Natural killer cell treated with Interleukin-12 subunit alpha and Interleukin-12 subunit beta and Interleukin-15 and Interleukin-18, amount 100 ng/mL, for 72 hours (primary cell): ENCODE results near the gene ALG14. TPM values are rescaled to one million over a fixed set of nuclear protein-coding genes. Genes with fewer than 3 reads are reported as not detected.
"Not testable (repeated sequence)": the region's sequence is repeated elsewhere in the genome, so short reads cannot be mapped to it uniquely, and the experiment has no call there.

ENCODE experiments used
- ATAC-seq, 2 donors: fragments of 150-1000 bp; cut with Tn5 transposase in 1 of 2; sonication (Bioruptor Pico), chemical (Tn5 transposase) in 1 of 2; 2 replicates each; pipeline ENCODE4 v1.10.0; 2021
- DNase-seq: peaks from one replicate; pipeline ENCODE4 v3.0.0; 2022; ENCODE audit warnings: low spot score
- H3K27ac Mint-ChIP-seq, 2 donors: 1 replicate in 1 of 2; 2 replicates in 1 of 2; pipeline ENCODE4 v1.8.0; 2022; ENCODE audit warnings: mixed read lengths in 2 of 2, mild to moderate bottlenecking in 1 of 2, moderate library complexity in 1 of 2
- H3K27me3 Mint-ChIP-seq, 2 donors: 1 replicate in 1 of 2; 2 replicates in 1 of 2; pipeline ENCODE4 v1.8.0; 2022; ENCODE audit warnings: mixed read lengths in 2 of 2
- H3K36me3 Mint-ChIP-seq: one replicate; pipeline ENCODE4 v1.8.0; 2022; ENCODE audit warnings: mixed read lengths
- H3K4me1 Mint-ChIP-seq, 2 donors: 1 replicate in 1 of 2; 2 replicates in 1 of 2; pipeline ENCODE4 v1.8.0; 2022; ENCODE audit warnings: low read depth in 2 of 2, mixed read lengths in 2 of 2, mild to moderate bottlenecking in 1 of 2
- H3K4me3 Mint-ChIP-seq: one replicate; pipeline ENCODE4 v1.8.0; 2022; ENCODE audit warnings: mixed read lengths
- H3K9me3 Mint-ChIP-seq: 2 replicates; pipeline ENCODE4 v1.8.0; 2022; ENCODE audit warnings: mixed read lengths
- total RNA-seq, 2 donors: library from RNA; stranded (reverse); gene quantifications; one replicate each; pipeline ENCODE4 v1.2.3, GENCODE V29; 2022

Gene ALG14
- total RNA-seq, 2 donors from 2014 or later, result 3.9 to 5.2 TPM

DNA sequence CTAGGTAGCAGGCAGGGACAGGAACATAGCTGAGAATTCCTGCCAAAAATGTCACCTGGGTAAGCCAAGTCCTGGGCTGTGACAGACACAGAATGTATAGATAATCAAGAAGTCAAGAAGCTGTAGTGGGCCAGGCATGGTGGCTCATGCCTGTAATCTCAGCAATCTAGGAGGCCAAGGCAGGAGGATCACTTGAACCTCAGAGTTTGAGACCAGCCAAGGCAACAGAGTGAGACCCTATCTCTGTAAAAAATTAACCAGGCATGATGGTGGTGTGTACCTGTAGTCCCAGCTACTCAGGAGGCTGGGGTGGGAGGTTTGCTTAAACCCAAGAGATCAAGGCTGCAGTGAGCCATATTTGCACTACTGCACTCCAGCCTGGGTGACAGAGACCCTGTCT lies 3.3 kb upstream of the ALG14 start:
- H3K27me3 Mint-ChIP-seq, result peaks cover 0 to 2% of the 10 kb centered on the region in 2 donors
- no peaks in the 10 kb centered on the region for H3K36me3 Mint-ChIP-seq
- ATAC-seq, result no peak
- H3K9me3 Mint-ChIP-seq, result no peaks in the 10 kb centered on the region
- DNase-seq, result no peak
- no peak overlapping the region for H3K27ac Mint-ChIP-seq
- H3K4me1 Mint-ChIP-seq, result peaks cover 15 to 24% of the 10 kb centered on the region in 2 donors
- H3K4me3 Mint-ChIP-seq, result no peak overlapping the region

DNA sequence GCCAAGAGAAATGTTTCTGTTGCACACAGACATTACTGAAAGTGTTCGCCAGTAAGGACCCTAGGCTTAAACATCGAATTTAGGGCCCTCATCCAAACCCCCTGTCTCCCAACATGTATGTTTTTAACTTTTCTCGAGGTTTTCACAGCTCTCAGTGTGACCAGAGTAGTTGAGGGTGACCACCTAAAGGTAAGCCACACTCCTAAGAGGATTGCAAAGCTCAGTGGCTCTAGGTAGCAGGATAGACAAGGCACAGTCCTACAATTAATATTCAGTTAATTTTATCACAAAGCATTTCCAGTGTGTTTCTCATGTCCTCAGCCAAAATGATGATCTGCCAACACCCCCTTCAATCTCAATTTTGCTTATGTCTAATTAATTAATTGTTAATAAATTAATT lies 695 bp upstream of the ALG14 start:
- no peak for ATAC-seq
- Mint-ChIP-seq H3K27me3 (peaks cover 0 to 2% of the 10 kb centered on the region in 2 donors), H3K36me3 (no peaks in the 10 kb centered on the region), H3K9me3 (no peaks in the 10 kb centered on the region), H3K27ac (peak overlapping the region; percentile 92 to 97), H3K4me1 (peaks cover 17 to 25% of the 10 kb centered on the region in 2 donors), H3K4me3 (peak overlapping the region; percentile 98)
- DNase-seq, result no peak

DNA sequence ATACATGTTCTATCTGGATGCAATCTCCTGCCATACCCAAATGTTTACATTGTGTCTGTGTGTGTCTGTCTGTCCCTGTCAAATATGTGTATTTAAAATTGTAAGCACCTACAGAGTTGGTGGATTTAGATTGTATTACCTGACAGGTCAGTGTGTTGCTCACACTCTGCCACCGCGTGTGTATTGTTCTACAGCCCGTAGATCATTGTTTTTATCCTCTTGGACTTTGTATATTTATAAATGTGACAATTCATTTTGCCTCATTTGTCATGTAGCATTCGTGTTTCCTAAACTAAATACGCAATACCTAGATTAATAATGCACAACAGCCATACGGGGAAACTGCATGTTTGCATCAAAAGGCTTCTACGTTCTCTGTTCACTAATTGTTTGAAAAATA lies 634 bp downstream of the ALG14 start:
- no peak for DNase-seq
- peak overlapping the region; percentile 92 to 97 for H3K27ac Mint-ChIP-seq
- peaks cover 0 to 2% of the 10 kb centered on the region in 2 donors for H3K27me3 Mint-ChIP-seq
- no peak for ATAC-seq
- peaks cover 17 to 25% of the 10 kb centered on the region in 2 donors for H3K4me1 Mint-ChIP-seq
- no peaks in the 10 kb centered on the region for H3K9me3 Mint-ChIP-seq
- H3K4me3 Mint-ChIP-seq, result peak overlapping the region; percentile 98
- no peaks in the 10 kb centered on the region for H3K36me3 Mint-ChIP-seq

DNA sequence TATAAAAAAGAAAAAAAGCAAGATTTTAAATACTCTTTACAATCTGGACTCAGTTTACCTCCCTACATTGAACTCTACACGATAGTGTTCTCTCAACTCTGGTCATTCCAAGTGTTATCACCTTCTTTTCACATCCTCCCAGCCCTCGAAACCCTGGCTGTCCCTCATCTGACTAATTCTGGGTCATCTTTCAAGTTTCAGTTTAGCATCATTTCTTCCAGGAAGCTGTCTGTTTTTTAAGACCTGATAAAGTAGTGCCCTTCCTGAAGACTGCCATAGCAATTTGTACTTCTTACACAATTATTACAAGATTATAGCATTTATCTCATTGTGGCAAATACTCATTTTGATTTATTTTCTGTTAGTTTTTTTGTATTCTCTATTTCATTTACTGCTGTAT lies 1.2 kb downstream of the ALG14 start:
- ATAC-seq, result no peak

DNA sequence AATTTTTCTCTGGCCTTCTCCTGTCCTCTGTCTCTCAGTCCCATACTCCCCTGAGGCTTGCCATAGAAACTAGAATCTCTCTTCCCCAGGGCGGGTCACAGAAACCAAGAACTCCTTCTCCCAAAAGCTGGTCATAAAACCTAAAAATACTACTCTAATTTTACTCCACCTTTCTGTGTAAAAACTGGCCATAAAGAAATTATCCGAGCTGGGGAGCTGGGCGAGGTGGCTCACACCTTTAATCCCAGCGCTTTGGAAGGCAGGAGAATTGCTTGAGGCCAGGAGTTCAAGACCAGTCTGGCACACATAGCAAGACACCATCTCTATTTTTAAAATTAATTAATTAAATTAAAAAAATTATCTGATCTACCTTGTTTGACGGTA lies 3.0 kb downstream of the ALG14 start:
- no peak overlapping the region for H3K4me3 Mint-ChIP-seq
- H3K27me3 Mint-ChIP-seq, result no peaks in the 10 kb centered on the region
- no peaks in the 10 kb centered on the region for H3K36me3 Mint-ChIP-seq
- no peak overlapping the region for H3K27ac Mint-ChIP-seq
- ATAC-seq (no peak), DNase-seq (no peak)
- H3K9me3 Mint-ChIP-seq, result no peaks in the 10 kb centered on the region
- peaks cover 17 to 25% of the 10 kb centered on the region in 2 donors for H3K4me1 Mint-ChIP-seq

More for the DNA sequence above, 1.2 kb downstream of the ALG14 start:
- H3K9me3 Mint-ChIP-seq, result no peaks in the 10 kb centered on the region
- H3K36me3 Mint-ChIP-seq, result no peaks in the 10 kb centered on the region
- peak overlapping the region; percentile 92 to 97 for H3K27ac Mint-ChIP-seq
- peak overlapping the region; percentile 98 for H3K4me3 Mint-ChIP-seq
- H3K27me3 Mint-ChIP-seq, result peaks cover 0 to 2% of the 10 kb centered on the region in 2 donors
- no peak for DNase-seq
- peaks cover 17 to 25% of the 10 kb centered on the region in 2 donors for H3K4me1 Mint-ChIP-seq

DNA sequence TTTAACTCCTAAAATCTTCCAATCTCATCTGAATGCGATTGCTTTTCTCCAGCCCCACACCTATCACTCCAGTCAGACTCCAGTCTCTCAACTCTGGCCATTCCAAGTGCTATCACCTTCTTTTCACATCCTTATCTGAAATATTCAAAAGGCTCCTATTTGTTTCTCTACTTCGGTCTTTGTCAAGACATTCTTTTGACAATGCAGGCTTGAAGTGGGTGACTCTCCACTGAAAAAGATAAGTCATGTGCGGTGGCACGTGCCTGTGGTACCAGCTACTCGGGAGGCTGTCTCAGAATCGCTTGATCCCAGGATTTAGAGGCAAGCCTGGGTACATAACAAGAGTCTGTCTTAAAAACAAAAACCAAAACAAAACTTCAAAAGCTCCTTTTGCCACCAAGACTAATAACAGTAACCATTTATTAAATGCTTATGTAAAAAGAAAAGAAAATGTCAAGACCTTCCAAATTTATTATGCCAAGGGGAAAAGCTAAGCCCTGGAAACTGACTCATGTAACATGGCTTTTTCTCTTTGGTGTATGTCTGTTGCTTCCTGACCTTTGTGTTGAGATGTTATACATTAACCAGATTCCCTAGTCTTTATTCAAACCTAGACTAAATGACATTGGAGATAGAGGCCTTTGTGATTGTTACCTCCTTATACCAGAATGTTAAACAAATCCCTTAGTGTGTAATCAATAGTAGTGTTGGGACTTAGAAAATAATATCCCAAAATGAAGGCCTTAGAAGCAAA lies 3.6 kb downstream of the ALG14 start:
- DNase-seq, result no peak
- Mint-ChIP-seq H3K36me3 (peaks cover 3% of the 10 kb centered on the region), H3K27me3 (no peaks in the 10 kb centered on the region), H3K4me3 (no peak overlapping the region), H3K27ac (no peak overlapping the region), H3K9me3 (no peaks in the 10 kb centered on the region), H3K4me1 (peaks cover 17 to 25% of the 10 kb centered on the region in 2 donors)
- no peak for ATAC-seq

DNA sequence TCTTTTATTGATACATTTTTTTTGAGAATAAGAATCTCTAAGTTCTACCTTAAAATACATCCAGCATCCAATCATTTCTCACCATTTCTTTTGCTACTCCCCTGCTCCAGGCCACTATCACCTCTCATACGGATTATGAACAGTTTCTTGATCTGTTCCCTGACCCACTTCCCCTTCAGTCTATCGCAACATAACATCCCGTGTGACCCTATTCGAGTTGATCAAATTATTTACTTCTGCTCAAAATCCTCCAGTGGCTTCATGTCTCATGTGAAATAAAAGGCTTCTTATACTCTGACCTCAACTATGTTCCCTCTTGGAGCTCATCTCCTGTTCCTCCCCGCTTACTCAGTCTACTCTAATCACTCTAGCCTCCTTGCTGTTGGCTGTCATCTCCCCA lies 5.2 kb downstream of the ALG14 start:
- DNase-seq, result no peak
- no peaks in the 10 kb centered on the region for H3K9me3 Mint-ChIP-seq
- H3K4me1 Mint-ChIP-seq, result peaks cover 16 to 17% of the 10 kb centered on the region in 2 donors
- no peaks in the 10 kb centered on the region for H3K27me3 Mint-ChIP-seq
- ATAC-seq, result no peak
- H3K4me3 Mint-ChIP-seq, result no peak overlapping the region
- peaks cover 14% of the 10 kb centered on the region for H3K36me3 Mint-ChIP-seq
- H3K27ac Mint-ChIP-seq, result no peak overlapping the region

DNA sequence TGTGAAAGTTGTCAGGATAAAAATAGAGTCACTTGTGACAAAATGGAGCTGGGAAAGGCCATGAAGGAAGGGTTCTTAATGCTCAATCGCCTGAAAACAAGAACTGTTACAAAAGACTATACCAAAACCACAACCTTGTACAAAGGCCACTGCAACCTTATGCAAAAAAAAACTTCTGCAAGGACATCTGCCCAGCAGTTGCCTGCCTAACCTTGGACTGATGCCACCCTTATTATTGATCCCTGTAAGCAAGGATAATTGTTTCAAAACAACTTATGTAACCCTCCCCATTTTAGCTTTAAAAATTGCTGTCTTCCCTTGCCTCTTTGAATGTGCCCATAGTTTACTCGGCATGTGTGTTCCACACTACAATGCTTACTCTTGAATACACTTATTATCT lies 5.7 kb downstream of the ALG14 start:
- no peak overlapping the region for H3K27ac Mint-ChIP-seq
- H3K9me3 Mint-ChIP-seq, result no peaks in the 10 kb centered on the region
- ATAC-seq (no peak), DNase-seq (no peak)
- no peaks in the 10 kb centered on the region for H3K27me3 Mint-ChIP-seq
- H3K36me3 Mint-ChIP-seq, result peaks cover 16% of the 10 kb centered on the region
- no peak overlapping the region for H3K4me3 Mint-ChIP-seq
- peaks cover 11 to 12% of the 10 kb centered on the region in 2 donors for H3K4me1 Mint-ChIP-seq

DNA sequence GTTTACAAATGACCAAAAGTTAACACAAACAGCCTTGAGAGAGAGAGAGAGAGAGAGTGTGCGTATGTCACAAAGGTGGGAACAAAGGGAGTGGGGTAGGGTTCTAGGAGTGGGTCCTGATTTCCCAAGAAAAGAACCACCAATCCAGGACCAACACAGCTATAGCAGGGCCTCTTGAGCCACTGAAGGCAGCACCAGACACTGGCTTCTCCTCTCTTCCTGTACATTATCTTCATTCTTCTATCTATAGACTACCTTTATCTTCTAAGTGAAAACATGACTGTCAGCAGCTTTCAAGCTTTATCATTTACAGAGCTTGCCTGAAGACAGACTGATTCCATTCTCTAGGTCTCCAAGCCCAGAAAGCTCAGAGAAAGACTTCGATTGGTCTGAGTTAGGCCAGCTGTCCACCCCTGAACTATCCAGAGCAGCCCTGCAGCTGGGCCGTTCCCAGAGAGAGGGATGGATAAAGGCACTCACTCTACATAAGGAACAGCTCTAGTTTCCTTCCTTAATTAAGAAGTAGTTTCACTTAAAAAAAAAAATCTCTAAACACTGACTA lies 11.2 kb downstream of the ALG14 start:
- peaks cover 16% of the 10 kb centered on the region for H3K36me3 Mint-ChIP-seq
- H3K27me3 Mint-ChIP-seq, result no peaks in the 10 kb centered on the region
- no peaks in the 10 kb centered on the region for H3K4me1 Mint-ChIP-seq
- ATAC-seq (no peak), DNase-seq (no peak)
- no peak overlapping the region for H3K27ac Mint-ChIP-seq
- H3K4me3 Mint-ChIP-seq, result no peak overlapping the region
- H3K9me3 Mint-ChIP-seq, result no peaks in the 10 kb centered on the region

DNA sequence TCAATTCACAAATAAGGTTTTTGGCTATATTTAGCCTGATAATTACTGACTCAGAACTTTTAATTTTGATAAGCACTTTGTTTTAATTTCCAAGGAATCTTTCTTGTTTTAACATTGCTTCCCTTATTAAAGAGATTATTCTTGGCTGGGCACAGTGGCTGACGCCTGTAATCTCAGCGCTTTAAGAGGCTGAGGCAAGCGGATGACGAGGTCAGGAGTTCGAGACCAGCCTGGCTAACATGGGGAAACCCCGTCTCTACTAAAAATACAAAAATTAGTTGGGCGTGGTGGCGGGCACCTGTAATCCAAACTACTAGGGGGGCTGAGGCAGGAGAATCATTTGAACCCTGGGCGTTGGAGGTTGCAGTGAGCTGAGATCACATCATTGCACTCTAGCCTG lies 13.8 kb downstream of the ALG14 start:
- no peaks in the 10 kb centered on the region for H3K4me1 Mint-ChIP-seq
- ATAC-seq (no peak), DNase-seq (no peak)
- no peak overlapping the region for H3K27ac Mint-ChIP-seq
- no peaks in the 10 kb centered on the region for H3K27me3 Mint-ChIP-seq
- H3K9me3 Mint-ChIP-seq, result no peaks in the 10 kb centered on the region
- peaks cover 11% of the 10 kb centered on the region for H3K36me3 Mint-ChIP-seq
- H3K4me3 Mint-ChIP-seq, result no peak overlapping the region

DNA sequence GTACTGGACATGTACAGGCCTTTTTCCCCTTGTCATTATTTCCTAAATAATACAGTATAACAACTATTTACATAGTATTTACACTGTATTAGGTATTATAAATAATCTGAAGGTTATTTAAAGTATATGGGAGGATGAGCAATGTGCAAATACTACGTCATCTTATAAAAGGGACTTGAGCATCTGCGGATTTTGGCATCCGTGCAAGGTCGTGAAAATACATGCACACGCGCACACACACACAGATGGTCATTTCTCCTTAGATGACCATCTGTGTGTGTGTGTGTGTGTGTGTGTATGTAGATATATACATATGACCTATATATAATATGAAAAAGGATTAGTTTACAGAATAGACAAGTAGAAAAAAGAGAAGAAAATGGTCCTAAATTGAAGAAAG lies 15.4 kb downstream of the ALG14 start:
- DNase-seq, result no peak
- no peak overlapping the region for H3K4me3 Mint-ChIP-seq
- H3K36me3 Mint-ChIP-seq, result no peaks in the 10 kb centered on the region
- no peak overlapping the region for H3K27ac Mint-ChIP-seq
- H3K4me1 Mint-ChIP-seq, result no peaks in the 10 kb centered on the region
- ATAC-seq, result no peak
- no peaks in the 10 kb centered on the region for H3K9me3 Mint-ChIP-seq
- no peaks in the 10 kb centered on the region for H3K27me3 Mint-ChIP-seq

DNA sequence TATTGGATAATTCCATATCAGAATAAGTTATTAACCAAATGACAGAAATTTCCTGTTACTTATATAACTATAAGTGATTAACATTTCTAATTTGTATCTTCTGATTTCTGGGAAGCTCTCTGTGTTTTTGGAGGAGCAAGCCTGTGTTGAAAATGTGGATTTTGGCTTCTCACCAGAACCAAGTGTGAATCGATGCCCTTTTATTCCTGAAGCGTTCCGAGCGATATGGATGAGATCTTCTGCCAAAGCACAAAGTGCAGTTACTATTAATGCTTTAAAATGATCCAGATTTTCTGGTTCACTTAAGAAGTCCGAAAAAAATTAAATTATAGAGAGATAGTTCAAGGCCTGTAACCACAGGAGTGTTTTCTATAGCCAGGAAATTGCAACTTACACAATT lies 22.8 kb downstream of the ALG14 start:
- ATAC-seq (no peak), DNase-seq (no peak)
- H3K27me3 Mint-ChIP-seq, result no peaks in the 10 kb centered on the region
- H3K4me1 Mint-ChIP-seq, result no peaks in the 10 kb centered on the region
- H3K9me3 Mint-ChIP-seq, result no peaks in the 10 kb centered on the region
- H3K27ac Mint-ChIP-seq, result no peak overlapping the region
- H3K4me3 Mint-ChIP-seq, result no peak overlapping the region
- no peaks in the 10 kb centered on the region for H3K36me3 Mint-ChIP-seq

DNA sequence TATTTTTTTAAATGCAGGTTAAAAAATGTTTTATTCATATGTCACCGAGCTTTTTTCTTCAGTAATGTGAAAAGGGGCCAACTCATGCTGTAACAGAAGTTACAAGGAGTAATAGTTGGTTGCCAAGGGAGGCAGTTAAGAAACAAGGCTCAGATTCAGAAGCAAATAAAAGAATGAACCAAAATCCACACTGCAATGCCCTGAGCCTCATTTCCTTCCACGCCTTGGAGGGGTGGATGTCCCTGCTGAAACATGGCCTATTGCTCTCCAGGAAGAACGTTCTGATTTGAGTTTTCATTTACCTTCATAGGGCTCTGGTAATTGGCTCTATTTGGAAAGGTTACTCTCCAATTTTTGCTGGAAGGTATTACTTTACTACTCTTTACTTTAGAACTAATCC lies 24.4 kb downstream of the ALG14 start:
- Mint-ChIP-seq H3K27ac (no peak overlapping the region), H3K36me3 (no peaks in the 10 kb centered on the region), H3K4me3 (no peak overlapping the region), H3K4me1 (no peaks in the 10 kb centered on the region), H3K27me3 (no peaks in the 10 kb centered on the region), H3K9me3 (no peaks in the 10 kb centered on the region)
- ATAC-seq, result no peak
- no peak for DNase-seq

DNA sequence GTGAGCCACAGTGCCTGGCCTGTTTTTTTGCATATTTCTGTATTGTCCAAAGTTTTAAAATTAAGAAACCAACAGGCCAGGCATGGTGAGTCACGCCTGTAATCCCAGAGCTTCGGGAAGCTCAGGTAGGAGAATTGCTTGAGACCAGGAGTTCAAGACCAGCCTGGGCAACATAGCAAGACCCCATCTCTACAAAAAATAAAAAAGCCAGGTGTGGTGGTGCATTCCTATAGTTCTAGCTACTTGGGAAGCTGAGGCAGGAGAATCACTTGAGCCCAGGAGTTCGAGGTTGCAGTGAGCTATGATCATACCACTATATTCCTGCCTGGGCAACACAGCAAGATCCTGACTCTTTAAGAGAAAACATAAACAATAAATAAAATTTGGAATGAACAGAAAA lies 25.1 kb downstream of the ALG14 start:
- H3K27me3 Mint-ChIP-seq, H3K36me3 Mint-ChIP-seq, H3K4me3 Mint-ChIP-seq, H3K9me3 Mint-ChIP-seq, H3K27ac Mint-ChIP-seq, DNase-seq, ATAC-seq, H3K4me1 Mint-ChIP-seq: not testable (repeated sequence)

DNA sequence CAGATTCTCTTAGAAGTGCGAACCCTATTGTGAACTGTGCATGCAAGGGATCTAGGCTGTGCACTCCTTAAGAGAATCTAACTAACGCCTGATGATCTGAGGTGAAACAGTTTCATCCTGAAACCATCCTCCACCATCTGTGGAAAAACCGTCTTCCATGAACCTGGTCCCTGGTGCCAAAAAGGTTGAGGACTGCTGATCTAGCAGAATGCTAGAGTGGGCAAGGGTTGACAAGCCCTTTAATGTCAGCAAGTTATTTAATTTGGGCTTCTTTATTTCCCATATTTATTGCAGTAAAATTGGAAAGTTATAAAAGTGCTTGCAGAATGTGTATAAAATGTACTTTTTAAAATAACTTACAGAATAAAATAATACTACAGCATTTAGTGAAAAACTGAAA lies 26.4 kb downstream of the ALG14 start:
- Mint-ChIP-seq H3K27me3 (no peaks in the 10 kb centered on the region), H3K27ac (no peak overlapping the region), H3K9me3 (no peaks in the 10 kb centered on the region), H3K4me1 (no peaks in the 10 kb centered on the region), H3K36me3 (no peaks in the 10 kb centered on the region), H3K4me3 (no peak overlapping the region)
- ATAC-seq (no peak), DNase-seq (no peak)
